Endothelial cell of umbilical vein (primary cell): ENCODE results near the gene CDO1. TPM values are rescaled to one million over a fixed set of nuclear protein-coding genes. Genes with fewer than 3 reads are reported as not detected.

Source experiments
- BruUV-seq: library from RNA; stranded (reverse); fragments of 400-500 nt; replicated peaks from 2 replicates; lab custom pipeline; 2021; lab: Mats Ljungman, UMichigan
- CTCF ChIA-PET: fragments of 300-600, 350-600 bp; sonication (Branson Sonifier 250); formaldehyde crosslinking; loops from one replicate; lab custom pipeline; 2021; ENCODE audit warnings: antibody characterized with exemption, inconsistent platforms; lab: Charles Lee
- POLR2A ChIA-PET: fragments of 300-600, 350-600 bp; sonication (Branson Sonifier 250); formaldehyde crosslinking; loops from one replicate; lab custom pipeline; 2021; ENCODE audit warnings: antibody characterized with exemption, inconsistent platforms; lab: Charles Lee
- DNase-seq: peaks from one replicate; pipeline ENCODE4 v3.0.0-alpha.2; 2011; ENCODE audit warnings: low read depth, low spot score
- FAIRE-seq: peaks from 2 replicates; lab custom pipeline; 2011; peaks lifted over from hg19 to GRCh38; lab: Jason Lieb, UNC
- H2AFZ ChIP-seq: 2 replicates; pipeline ENCODE4 v1.6.0; 2012; ENCODE audit warnings: low read depth, low read length, control low read depth, inconsistent platforms
- H3K27ac ChIP-seq: 2 replicates; pipeline ENCODE4 v1.5.1; 2011; ENCODE audit warnings: low read depth, mild to moderate bottlenecking, control low read depth, low read length, moderate library complexity; ENCODE audit not compliant: insufficient read depth
- H3K27me3 ChIP-seq, 2 experiments: 2 replicates each; pipeline versions ENCODE4 v1.6.0 to v1.6.1; 2011; ENCODE audit warnings: low read length in 2 of 2, mixed read lengths in 1 of 2; ENCODE audit not compliant: control insufficient read depth in 2 of 2, insufficient read depth in 2 of 2
- H3K36me3 ChIP-seq, 2 experiments: 2 replicates in 1 of 2; 3 replicates in 1 of 2; pipeline ENCODE4 v1.5.1; 2011; ENCODE audit warnings: low read length in 2 of 2, mild to moderate bottlenecking in 1 of 2, moderate library complexity in 1 of 2; ENCODE audit not compliant: control insufficient read depth in 2 of 2, insufficient read depth in 2 of 2; ENCODE audit errors: extremely low read depth in 1 of 2
- H3K4me1 ChIP-seq: 3 replicates; pipeline ENCODE4 v1.5.1; 2011; ENCODE audit warnings: mild to moderate bottlenecking, low read length; ENCODE audit not compliant: control insufficient read depth, insufficient read depth; ENCODE audit errors: extremely low read depth
- H3K4me2 ChIP-seq: 2 replicates; pipeline ENCODE4 v1.6.1; 2011; ENCODE audit warnings: low read length, control low read depth, mixed read lengths; ENCODE audit not compliant: insufficient read depth
- H3K4me3 ChIP-seq, 3 experiments: fragments of 200-600 bp in 1 of 3; sonication (generic), shearing (Covaris generic) in 1 of 3; replicated peaks in 1 of 3; 2 replicates each; pipeline ENCODE4 v1.5.1; 2011 to 2016; ENCODE audit warnings: control low read depth in 3 of 3, low read length in 3 of 3, mild to moderate bottlenecking in 2 of 3, inconsistent platforms in 1 of 3, low read depth in 1 of 3, moderate library complexity in 1 of 3; ENCODE audit not compliant: insufficient read depth in 1 of 3
- H3K79me2 ChIP-seq: 2 replicates; pipeline ENCODE4 v1.6.0; 2012; ENCODE audit warnings: low read length, inconsistent platforms; ENCODE audit not compliant: control insufficient read depth, insufficient read depth
- H3K9ac ChIP-seq: replicated peaks from 2 replicates; pipeline ENCODE3; 2011; ENCODE audit warnings: low read length, control low read depth; ENCODE audit not compliant: insufficient read depth; ENCODE audit errors: extremely low read depth
- H3K9me1 ChIP-seq: replicated peaks from 3 replicates; pipeline ENCODE4 v1.6.0; 2011; ENCODE audit warnings: mild to moderate bottlenecking, low read length; ENCODE audit not compliant: control insufficient read depth, insufficient read depth; ENCODE audit errors: extremely low read depth
- H3K9me3 ChIP-seq: replicated peaks from 2 replicates; pipeline ENCODE4 v1.5.1; 2012; ENCODE audit warnings: low read length, inconsistent platforms; ENCODE audit not compliant: control insufficient read depth, insufficient read depth
- H4K20me1 ChIP-seq: replicated peaks from 2 replicates; pipeline ENCODE3; 2011; ENCODE audit warnings: mild to moderate bottlenecking, low read length; ENCODE audit not compliant: control insufficient read depth, insufficient read depth; ENCODE audit errors: extremely low read depth
- CTCF ChIP-seq, 2 donors: IDR thresholded peaks; 1 replicate in 1 of 2; 2 replicates in 1 of 2; pipeline ENCODE4 v1.5.1; 2011; ENCODE audit warnings: low read length in 2 of 2, mild to moderate bottlenecking in 2 of 2, moderate library complexity in 2 of 2, control low read depth in 1 of 2, inconsistent platforms in 1 of 2, low read depth in 1 of 2; ENCODE audit not compliant: insufficient read depth in 1 of 2; ENCODE audit errors: extremely low read depth in 1 of 2
- EZH2 ChIP-seq: IDR thresholded peaks from 2 replicates; pipeline ENCODE4 v1.6.1; 2012; ENCODE audit warnings: borderline replicate concordance, low read depth, mild to moderate bottlenecking, moderate library complexity, low read length, inconsistent platforms; ENCODE audit not compliant: severe bottlenecking
- FOS ChIP-seq: IDR thresholded peaks from 2 replicates; pipeline ENCODE4 v1.6.1; 2011; ENCODE audit warnings: mild to moderate bottlenecking, low read length, moderate library complexity, borderline replicate concordance; ENCODE audit not compliant: insufficient read depth
- GATA2 ChIP-seq: IDR thresholded peaks from 2 replicates; pipeline ENCODE4 v1.7.0; 2011; ENCODE audit warnings: low read depth, mild to moderate bottlenecking, moderate library complexity, mixed read lengths, low read length; ENCODE audit not compliant: insufficient read length, insufficient read depth
- JUN ChIP-seq: IDR thresholded peaks from 2 replicates; pipeline ENCODE4 v1.6.1; 2011; ENCODE audit warnings: borderline replicate concordance, low read depth; ENCODE audit not compliant: insufficient read length, insufficient read depth
- MYC ChIP-seq: IDR thresholded peaks from one replicate; pipeline ENCODE4 v1.6.1; 2011; ENCODE audit warnings: mild to moderate bottlenecking, low read depth, low read length
- POLR2A ChIP-seq: IDR thresholded peaks from 2 replicates; pipeline ENCODE4 v1.6.1; 2012; ENCODE audit warnings: low read depth, mild to moderate bottlenecking, control low read depth, low read length
- POLR2AphosphoS5 ChIP-seq: IDR thresholded peaks from 2 replicates; pipeline ENCODE4 v1.6.1; 2012; ENCODE audit warnings: low read depth, mild to moderate bottlenecking, control low read depth, low read length, moderate library complexity; ENCODE audit not compliant: insufficient read depth
- dilution Hi-C: fragments of 300-500 bp; cut with MboI; formaldehyde crosslinking; loops from one replicate; pipeline ENCODE4 v1.15.0; 2019; ENCODE audit warnings: low sequenced_read_pairs; ENCODE audit not compliant: extremely low pct_ligation_motif_present
- intact Hi-C: fragments of 100-400 bp; cut with micrococcal nuclease; formaldehyde crosslinking; loops from one replicate; pipeline ENCODE4 v1.10.0; 2022
- polyA plus RNA-seq, 4 experiments: library from polyadenylated mRNA; depleted of rRNA in 3 of 4; stranded (reverse) in 3 of 4; unstranded in 1 of 4; fragments of >200 nt; gene quantifications; 2 replicates each; pipeline versions ENCODE4 v1.2.1 to v1.2.3, GENCODE V29; 2011 to 2012; ENCODE audit warnings: missing spikeins in 1 of 4
- total RNA-seq: library from RNA; stranded (reverse); gene quantifications from 2 replicates; pipeline ENCODE4 v1.2.3, GENCODE V29; 2021
- TF ChIP-seq, protein P1 (sequence below): IDR thresholded peaks from 2 replicates; pipeline ENCODE4 v1.6.1; 2011; ENCODE audit not compliant: insufficient read depth, insufficient read length

CDO1 gene
- total and polyA plus RNA-seq, 2 donors (not counting 3 experiments of a cell fraction or from before 2014, with no cell fraction given): 1.3 to 1.7 TPM

GRCh38 chr5:115801152-115801551 lies 15.3 kb downstream of the CDO1 start:
- no peaks in the 10 kb centered on the region for H3K4me1 ChIP-seq
- H3K4me2 ChIP-seq: no peak overlapping the region
- intact Hi-C loops: no loop called here
- peaks cover 0 to 2% of the 10 kb centered on the region in 2 experiments for H3K27me3 ChIP-seq
- no peak overlapping the region for H3K27ac ChIP-seq
- TF ChIP-seq CTCF (IDR thresholded peaks at IDR 0.05; ENCODE audit: extremely low read depth in 1 of 2, insufficient read depth in 1 of 2, low read depth in 1 of 2, low read length in 2 of 2): no peak
- TF ChIP-seq GATA2: no peak
- H3K4me3 ChIP-seq: no peak overlapping the region
- H3K79me2 ChIP-seq: no peaks in the 10 kb centered on the region
- H3K36me3 ChIP-seq: no peaks in the 10 kb centered on the region
- ChIA-PET POLR2A (no interaction called here), CTCF (no interaction called here)
- no peak overlapping the region for H3K9ac ChIP-seq
- H4K20me1 ChIP-seq: no peaks in the 10 kb centered on the region
- H2AFZ ChIP-seq: no peak overlapping the region
- H3K9me3 ChIP-seq: no peaks in the 10 kb centered on the region
- H3K9me1 ChIP-seq: no peaks in the 10 kb centered on the region
- DNase-seq (no peak), FAIRE-seq (no peak)
- BruUV-seq: no TSS peak
- dilution Hi-C loops: no loop called here

DNA sequence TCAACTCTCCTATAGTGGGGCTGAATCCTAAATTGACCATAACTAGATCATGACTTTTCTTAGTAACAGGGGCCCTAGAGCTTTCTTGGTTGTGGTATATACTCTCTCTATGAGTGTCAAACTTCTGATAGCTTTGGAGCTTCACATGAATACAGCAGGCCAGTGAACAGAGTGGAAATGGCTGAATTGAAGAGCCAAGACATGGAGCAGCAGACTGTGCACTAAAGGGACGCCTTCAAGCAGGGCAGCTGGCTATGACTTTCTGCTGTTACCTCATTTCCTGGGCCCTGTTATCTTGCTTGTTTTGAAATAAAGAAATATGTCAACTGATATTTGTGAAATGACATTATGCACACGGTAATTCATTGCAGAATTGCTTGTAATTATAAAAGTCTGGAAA lies 16.4 kb downstream of the CDO1 start:
- TF ChIP-seq POLR2A (no peak), POLR2AphosphoS5 (no peak), CTCF (IDR thresholded peaks at IDR 0.05; ENCODE audit: extremely low read depth in 1 of 2, insufficient read depth in 1 of 2, low read depth in 1 of 2, low read length in 2 of 2) (no peak), GATA2 (no peak), MYC (no peak), JUN (no peak), EZH2 (no peak), FOS (no peak)
- TF ChIP-seq, protein P1, sequence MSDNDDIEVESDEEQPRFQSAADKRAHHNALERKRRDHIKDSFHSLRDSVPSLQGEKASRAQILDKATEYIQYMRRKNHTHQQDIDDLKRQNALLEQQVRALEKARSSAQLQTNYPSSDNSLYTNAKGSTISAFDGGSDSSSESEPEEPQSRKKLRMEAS: no peak

More for the DNA sequence above, 16.4 kb downstream of the CDO1 start:
- no peak overlapping the region for H3K9ac ChIP-seq
- no peak overlapping the region for H3K4me3 ChIP-seq
- BruUV-seq: no TSS peak
- no peaks in the 10 kb centered on the region for H3K36me3 ChIP-seq
- H3K27ac ChIP-seq: no peak overlapping the region
- H3K9me1 ChIP-seq: no peaks in the 10 kb centered on the region
- no peaks in the 10 kb centered on the region for H3K79me2 ChIP-seq
- dilution Hi-C loops: no loop called here
- intact Hi-C loops: no loop called here
- POLR2A ChIA-PET: no interaction called here
- no peaks in the 10 kb centered on the region for H3K9me3 ChIP-seq
- H3K4me1 ChIP-seq: no peaks in the 10 kb centered on the region
- no peaks in the 10 kb centered on the region for H4K20me1 ChIP-seq
- FAIRE-seq: no peak
- no peak for DNase-seq
- no peak overlapping the region for H2AFZ ChIP-seq
- CTCF ChIA-PET: interaction anchor here (1.3 kb wide), 1 partner anchor 10 kb away, joined by 4 read pairs; no protein-coding TSS in a partner anchor
- no peak overlapping the region for H3K4me2 ChIP-seq
- H3K27me3 ChIP-seq: peaks cover 0 to 2% of the 10 kb centered on the region in 2 experiments
